Upper lobe of right lung (tissue), 1 donor: Measurements from ENCODE around the gene PDE9A. TPM values are rescaled to one million over a fixed set of nuclear protein-coding genes. Genes with fewer than 3 reads are reported as not detected.

Source experiments
- ATAC-seq: fragments of 200-7000 bp; cut with Tn5 transposase; one replicate; pipeline ENCODE4 v1.9.1; 2020; ENCODE audit warnings: mild to moderate bottlenecking, moderate library complexity
- DNase-seq: peaks from one replicate; pipeline ENCODE4 v3.0.0-alpha.2; 2020
- H3K27ac ChIP-seq: fragments of 200-600 bp; one replicate; pipeline ENCODE4 v1.8.0; 2022
- H3K27me3 ChIP-seq: fragments of 200-600 bp; one replicate; pipeline ENCODE4 v1.8.0; 2022; ENCODE audit warnings: mild to moderate bottlenecking
- H3K36me3 ChIP-seq: fragments of 200-600 bp; one replicate; pipeline ENCODE4 v1.8.0; 2022
- H3K4me1 ChIP-seq: fragments of 200-600 bp; one replicate; pipeline ENCODE4 v1.8.0; 2022
- H3K4me3 ChIP-seq: fragments of 200-600 bp; one replicate; pipeline ENCODE4 v1.8.0; 2022; ENCODE audit warnings: mild to moderate bottlenecking
- H3K9me3 ChIP-seq: fragments of 200-600 bp; one replicate; pipeline ENCODE4 v1.8.0; 2022
- CTCF ChIP-seq: fragments of 200-600 bp; IDR thresholded peaks from one replicate; pipeline ENCODE4 v1.8.0; 2022; ENCODE audit warnings: antibody characterized with exemption
- intact Hi-C: fragments of 100-400 bp; cut with DNase I; formaldehyde crosslinking; loops from one replicate; pipeline ENCODE4 v1.11.0; 2022
- total RNA-seq: library from RNA; stranded (reverse); fragmentation: NEBNext Ultra II Directional; extraction: Animal tissue kit (Norgen Biotek cat#: 25700); gene quantifications from one replicate; pipeline ENCODE4 v1.2.1, GENCODE V29; 2021
- donor health status: DM: no; HTN: yes; CAD: no; lungs with severe emphysema.

The PDE9A gene
- total RNA-seq, 1 donor from 2014 or later, result 15.3 TPM

- DNase-seq, result no peak
- no peaks in the 10 kb centered on the region for H3K9me3 ChIP-seq
- H3K4me1 ChIP-seq, result no peaks in the 10 kb centered on the region
- intact Hi-C loops, result no loop called here
- ATAC-seq, result no peak
- H3K4me3 ChIP-seq, result no peak overlapping the region
- no peak overlapping the region for H3K27ac ChIP-seq
- H3K36me3 ChIP-seq, result no peaks in the 10 kb centered on the region
- no peaks in the 10 kb centered on the region for H3K27me3 ChIP-seq
- no peak for TF ChIP-seq CTCF
These were observed 12.1 kb downstream of the PDE9A start for GRCh38 chr21:42665484-42665883.

DNA sequence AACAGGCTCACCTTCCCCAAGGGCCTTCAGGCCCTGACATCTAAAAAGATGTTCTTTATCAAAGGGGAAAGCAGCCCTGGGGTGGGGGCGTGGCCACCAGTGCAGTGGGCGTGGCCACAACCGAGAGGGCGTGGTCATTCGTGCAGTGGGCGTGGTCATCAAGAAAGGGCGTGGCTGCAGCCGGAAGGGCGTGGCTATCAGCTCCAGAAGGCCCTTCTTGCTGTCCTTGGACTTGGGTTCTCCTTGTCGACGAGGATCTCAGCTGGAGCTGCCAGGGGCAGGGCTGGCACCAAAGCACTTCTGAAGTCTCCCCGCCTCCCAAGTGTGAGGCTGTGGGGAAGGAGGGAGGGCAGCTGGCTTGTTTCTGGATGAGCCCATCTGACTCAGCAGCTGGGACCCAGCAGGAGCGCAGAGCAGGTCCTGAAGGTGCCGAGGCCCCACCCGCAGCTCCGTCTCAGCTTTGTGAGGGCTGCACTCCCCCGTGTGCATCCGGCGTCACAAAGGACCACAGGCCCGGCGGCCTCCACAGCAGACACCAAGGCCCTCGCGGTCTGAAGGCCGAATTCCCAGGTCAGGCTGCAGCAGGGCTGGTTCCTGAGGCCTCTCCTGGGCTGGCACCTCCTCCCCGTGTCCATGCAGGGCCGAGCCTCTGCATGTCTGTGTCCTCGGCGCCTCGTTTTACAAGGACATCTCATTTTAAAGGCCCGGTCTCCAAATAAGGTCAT, 12.8 kb downstream of the PDE9A start:
- DNase-seq (no peak), ATAC-seq (no peak)
- Histone ChIP-seq H3K9me3 (no peaks in the 10 kb centered on the region), H3K4me3 (no peak overlapping the region), H3K27ac (no peak overlapping the region), H3K27me3 (no peaks in the 10 kb centered on the region), H3K4me1 (no peaks in the 10 kb centered on the region), H3K36me3 (no peaks in the 10 kb centered on the region)
- no peak for TF ChIP-seq CTCF
- intact Hi-C loops, result no loop called here

DNA sequence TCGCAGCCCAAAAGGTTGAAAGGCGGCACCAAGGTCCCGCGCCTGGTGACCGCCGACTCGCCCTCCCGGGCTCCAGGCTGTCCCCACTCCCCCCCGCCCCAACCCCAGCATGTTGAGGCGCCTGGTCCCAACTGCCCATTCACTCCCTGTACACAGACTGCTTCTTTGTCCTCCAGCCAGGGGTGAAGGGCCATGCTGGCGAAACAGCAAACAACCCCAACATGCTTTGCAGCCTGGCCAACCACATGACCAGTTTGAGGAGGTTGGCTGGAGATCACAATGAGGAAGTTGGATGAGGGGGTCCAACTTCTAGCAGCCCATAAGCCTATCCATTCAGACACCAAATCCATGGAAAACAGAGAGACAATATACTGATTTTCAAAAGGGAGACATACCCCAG, 13.5 kb downstream of the PDE9A start:
- Histone ChIP-seq H3K27ac (no peak overlapping the region), H3K9me3 (no peaks in the 10 kb centered on the region), H3K36me3 (no peaks in the 10 kb centered on the region), H3K27me3 (no peaks in the 10 kb centered on the region), H3K4me1 (peaks cover 3% of the 10 kb centered on the region), H3K4me3 (no peak overlapping the region)
- intact Hi-C loops, result no loop called here
- DNase-seq (no peak), ATAC-seq (no peak)
- TF ChIP-seq CTCF, result no peak

DNA sequence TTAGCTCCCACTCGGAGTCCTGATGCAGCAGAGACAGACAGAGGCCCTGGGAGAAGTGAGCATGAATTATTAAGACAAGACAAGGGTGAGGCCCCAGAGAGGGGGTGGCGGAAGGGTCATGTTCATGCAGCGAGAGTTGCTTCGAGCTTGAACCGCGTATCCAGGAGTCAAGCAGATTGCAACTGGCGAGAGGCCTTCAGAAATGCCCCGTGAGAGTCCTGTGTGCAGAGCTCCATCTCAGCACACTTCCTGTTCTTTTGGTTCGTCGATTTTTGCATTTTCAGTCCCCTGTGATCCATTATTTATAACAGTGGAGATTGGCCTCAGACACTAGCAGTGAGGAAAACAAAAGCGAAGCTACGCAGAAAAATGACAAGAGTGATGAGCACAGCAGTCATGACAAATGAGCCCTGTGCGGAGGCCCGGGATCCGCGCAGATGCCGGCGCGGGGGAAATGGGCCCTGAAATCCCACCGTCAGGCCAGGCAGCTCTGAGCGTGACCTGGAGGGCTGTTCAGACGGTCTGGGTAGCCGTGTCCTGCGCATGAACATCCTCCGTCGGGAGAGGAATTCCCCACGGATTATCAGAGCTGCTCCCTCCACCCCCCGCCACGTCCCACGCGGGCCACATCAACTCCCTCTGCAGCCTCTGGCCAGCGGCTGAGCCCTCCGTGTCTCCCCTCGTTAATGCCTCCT, 15.0 kb downstream of the PDE9A start:
- Histone ChIP-seq H3K36me3 (no peaks in the 10 kb centered on the region), H3K4me3 (no peak overlapping the region), H3K27ac (no peak overlapping the region), H3K4me1 (peaks cover 10% of the 10 kb centered on the region), H3K27me3 (no peaks in the 10 kb centered on the region), H3K9me3 (no peaks in the 10 kb centered on the region)
- intact Hi-C loops, result no loop called here
- TF ChIP-seq CTCF, result no peak
- DNase-seq, result no peak
- no peak for ATAC-seq

DNA sequence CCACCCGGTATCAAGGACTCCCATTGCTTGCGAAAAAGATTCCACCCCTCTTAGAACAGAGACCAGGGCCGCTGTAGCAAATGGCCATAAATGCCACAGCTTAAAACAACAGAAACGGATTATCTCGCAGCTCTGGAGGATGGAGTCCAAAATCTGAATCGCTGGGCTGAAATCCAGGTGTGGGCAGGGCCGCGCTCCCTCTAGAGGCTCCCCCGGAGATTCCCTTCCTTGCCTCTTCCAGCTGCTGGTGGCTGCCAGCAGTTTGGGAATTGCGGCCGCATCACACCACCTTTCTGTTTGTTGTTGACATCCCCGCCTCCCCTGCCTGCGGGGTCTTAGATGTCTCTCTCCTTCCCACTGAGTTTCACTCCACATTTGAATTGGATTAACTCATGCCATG, 15.6 kb downstream of the PDE9A start:
- H3K9me3 ChIP-seq, result no peaks in the 10 kb centered on the region
- intact Hi-C loops, result no loop called here
- H3K27ac ChIP-seq, result no peak overlapping the region
- no peak for TF ChIP-seq CTCF
- no peak overlapping the region for H3K4me3 ChIP-seq
- no peaks in the 10 kb centered on the region for H3K36me3 ChIP-seq
- peaks cover 10% of the 10 kb centered on the region for H3K4me1 ChIP-seq
- ATAC-seq (no peak), DNase-seq (no peak)
- no peaks in the 10 kb centered on the region for H3K27me3 ChIP-seq
